Cerebellar cortex (tissue), 1 donor: Measurements from ENCODE around the gene ZBTB7C.
"Not testable (repeated sequence)": the region's sequence is repeated elsewhere in the genome, so short reads cannot be mapped to it uniquely, and the experiment has no call there.

Experiments used
- DNase-seq: peaks from one replicate; pipeline ENCODE4 v3.0.0-alpha.2; 2015; ENCODE audit warnings: low spot score

The ZBTB7C gene

GRCh38 chr18:48296581-48296980 is 112.6 kb downstream of the ZBTB7C start:
- DNase-seq = no peak

DNA sequence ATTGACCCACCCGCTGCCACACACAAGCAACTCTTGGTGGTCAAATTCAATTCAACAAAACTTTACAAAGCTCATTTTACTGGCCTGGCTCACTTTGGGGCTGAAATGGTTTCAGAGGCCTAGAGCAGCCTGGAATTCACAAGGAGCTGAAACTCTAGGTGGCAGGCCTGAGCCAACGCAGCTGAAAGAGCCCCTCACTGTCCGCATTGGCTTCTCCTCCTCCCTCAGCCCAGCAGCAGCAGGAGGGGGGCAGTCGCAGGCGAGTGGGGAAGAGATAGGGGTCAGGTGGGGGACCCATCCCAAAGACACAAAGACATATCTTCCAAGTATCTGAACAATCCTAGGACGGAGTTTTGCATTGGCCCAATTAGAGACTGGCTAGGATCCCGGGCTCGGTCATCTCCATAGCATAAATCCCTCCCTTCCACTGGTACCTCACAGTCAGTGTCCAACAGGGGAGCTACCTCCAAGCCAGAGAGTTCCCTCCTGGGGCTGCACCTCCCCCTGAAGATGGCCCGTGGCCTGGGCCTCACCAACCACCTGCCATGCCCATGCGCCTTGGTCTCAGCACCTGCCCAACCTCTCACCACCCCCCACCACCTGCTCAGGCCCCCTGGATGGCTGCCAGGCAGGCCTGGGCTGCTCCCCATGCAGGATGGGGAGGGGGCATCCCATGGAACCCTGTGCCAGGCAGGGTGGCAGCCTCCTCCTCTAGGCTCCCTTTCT is 113.4 kb downstream of the ZBTB7C start:
- DNase-seq = peak; percentile 4

GRCh38 chr18:48294899-48295585 is 114.1 kb downstream of the ZBTB7C start:
- no peak for DNase-seq

DNA sequence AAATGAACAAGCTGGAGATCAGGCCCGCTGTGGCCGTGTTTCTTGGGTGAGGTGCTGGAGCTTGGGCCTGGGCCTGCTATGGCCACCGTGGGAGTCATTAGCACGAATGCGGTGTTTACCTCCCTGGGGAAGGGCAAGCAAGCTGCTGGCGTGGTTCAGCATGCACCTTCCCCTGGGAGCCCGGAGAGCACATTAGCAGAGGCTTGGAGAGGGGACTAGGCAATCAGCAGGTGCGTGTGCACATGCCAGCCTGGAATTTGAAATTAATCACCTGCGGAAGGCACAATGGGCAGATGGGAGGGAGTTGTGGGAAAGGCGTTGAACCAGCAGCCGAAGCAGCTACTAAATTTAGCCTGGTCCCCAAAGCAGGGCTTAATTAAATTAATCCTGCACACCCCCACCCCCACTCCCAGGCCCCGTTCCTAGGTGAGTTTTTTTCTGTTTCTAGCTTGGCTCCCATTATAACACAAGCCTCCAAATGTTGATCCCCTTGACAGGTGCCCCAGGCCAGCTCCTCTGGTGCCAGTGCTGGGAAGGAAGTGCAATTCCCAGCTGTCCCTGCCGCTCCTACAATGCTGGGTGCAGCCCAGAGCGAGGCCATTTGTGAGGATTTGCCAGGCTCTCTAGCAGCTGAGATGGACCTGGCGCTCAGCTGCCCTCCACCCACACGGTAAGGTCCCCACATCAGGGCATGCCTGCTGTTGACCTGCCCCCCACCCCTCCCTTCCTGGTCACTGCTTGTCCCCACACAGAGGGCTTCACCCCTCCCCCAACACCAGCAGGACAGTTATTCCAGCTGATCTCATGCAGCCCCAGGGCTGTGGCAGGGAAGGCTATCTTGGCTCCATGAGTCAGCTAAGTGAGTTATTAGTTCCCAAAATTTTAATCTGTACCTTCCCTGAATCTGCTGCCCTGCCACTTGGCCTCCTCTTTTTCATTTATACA is 115.0 kb downstream of the ZBTB7C start:
- DNase-seq = peak; percentile 50

DNA sequence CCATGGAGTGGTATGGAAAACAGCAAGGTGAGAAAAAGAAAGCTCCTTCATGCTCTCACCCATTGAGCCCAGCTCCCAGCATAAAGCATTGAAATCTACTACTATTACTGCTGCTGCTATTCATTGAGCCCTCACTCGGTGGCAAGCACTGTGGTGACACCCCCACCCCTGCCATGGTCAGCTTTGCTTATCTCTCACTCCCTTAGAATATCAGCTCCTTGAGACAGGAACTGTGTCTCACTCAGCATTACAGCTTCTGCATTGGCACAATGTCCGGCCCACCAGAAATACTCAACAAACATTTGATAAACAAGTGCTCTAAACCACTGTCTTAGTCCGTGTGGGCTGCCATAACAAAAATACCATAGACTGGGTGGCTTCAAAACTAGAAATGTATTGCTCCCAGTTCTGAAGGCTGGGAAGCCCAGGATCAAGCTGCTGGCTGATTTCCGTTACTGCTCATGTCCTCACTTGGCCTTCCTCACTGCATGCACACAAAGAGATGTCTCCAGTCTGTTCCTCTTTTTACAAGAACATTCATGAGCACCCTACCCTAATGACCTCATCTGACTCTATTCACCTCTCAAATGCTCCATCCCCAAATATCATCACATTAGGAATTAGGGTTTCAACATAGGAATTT is 116.3 kb downstream of the ZBTB7C start:
- no peak for DNase-seq

GRCh38 chr18:48292229-48292628 is 117.0 kb downstream of the ZBTB7C start:
- no peak for DNase-seq

GRCh38 chr18:48290162-48290926 is 118.8 kb downstream of the ZBTB7C start:
- no peak for DNase-seq

DNA sequence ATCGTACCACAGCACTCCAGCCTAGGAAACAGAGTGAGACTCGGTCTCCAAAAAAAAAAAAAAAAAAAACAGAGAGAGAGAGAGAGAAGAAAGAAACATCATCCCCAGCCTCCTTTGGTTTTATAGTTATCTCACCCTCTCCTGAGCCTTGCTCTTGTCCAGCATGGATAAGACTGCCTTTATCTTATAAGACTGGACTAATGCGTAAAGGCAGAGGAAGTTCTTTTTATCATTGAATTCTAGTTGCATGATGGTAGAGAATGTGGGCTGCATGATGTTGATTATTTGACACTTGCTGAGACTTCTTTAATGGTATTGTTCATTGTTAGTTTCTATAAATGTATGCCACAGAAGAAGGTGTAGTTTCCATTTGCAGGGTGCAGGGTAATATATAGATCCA is 124.4 kb downstream of the ZBTB7C start:
- no peak for DNase-seq

DNA sequence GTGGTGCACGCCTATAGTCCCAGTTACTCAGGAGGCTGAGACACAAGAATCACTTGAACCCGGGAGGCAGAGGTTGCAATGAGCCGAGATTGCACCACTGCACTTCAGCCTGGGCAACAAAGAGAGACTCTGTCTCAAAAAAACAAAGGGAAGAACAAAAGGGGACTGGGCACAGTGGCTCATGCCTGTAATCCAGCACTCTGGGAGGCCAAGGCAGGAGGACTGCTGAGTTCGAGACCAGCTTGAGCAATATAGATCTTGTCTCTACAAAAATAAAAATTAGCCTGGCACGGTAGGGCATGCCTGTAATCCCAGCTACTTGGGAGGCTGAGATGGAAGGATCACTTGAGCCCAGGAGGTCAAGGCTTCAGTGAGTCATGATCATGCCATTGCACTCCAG is 125.2 kb downstream of the ZBTB7C start:
- not testable (repeated sequence) for DNase-seq

DNA sequence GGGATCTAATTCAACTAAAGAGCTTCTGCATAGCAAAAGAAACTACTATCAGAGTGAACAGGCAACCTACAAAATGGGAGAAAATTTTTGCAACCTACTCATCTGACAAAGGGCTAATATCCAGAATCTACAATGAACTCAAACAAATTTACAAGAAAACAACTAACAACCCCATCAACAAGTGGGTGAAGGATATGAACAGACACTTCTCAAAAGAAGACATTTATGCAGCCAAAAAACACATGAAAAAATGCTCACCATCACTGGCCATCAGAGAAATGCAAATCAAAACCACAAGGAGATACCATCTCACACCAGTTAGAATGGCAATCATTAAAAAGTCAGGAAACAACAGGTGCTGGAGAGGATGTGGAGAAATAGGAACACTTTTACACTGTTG is 127.7 kb downstream of the ZBTB7C start:
- DNase-seq = not testable (repeated sequence)

- DNase-seq = no peak
These were observed 129.9 kb downstream of the ZBTB7C start for GRCh38 chr18:48279312-48279711.

GRCh38 chr18:48278081-48278480 is 131.1 kb downstream of the ZBTB7C start:
- no peak for DNase-seq

- DNase-seq = no peak
These were observed 134.9 kb downstream of the ZBTB7C start for GRCh38 chr18:48274301-48274700.

DNA sequence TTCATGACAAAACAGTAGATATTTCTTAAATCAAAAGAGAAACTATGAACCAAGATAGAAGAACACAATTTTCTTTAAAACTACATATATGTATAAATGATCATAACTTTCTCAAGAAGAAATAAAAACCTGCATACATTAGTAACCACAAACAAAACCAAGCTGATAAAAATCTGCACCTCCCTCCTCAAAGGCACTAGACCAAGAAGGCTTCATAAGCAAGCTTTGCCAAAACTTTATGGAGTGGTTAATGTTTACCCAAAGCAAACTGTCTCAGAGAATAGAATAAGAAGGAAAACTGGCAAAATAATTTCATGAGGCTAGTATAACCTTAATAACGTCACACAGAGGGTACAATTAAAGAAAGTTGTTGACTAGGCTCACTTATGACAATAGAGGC is 138.3 kb downstream of the ZBTB7C start:
- no peak for DNase-seq

- DNase-seq = no peak
These were observed 143.9 kb downstream of the ZBTB7C start for GRCh38 chr18:48265328-48265727.

DNA sequence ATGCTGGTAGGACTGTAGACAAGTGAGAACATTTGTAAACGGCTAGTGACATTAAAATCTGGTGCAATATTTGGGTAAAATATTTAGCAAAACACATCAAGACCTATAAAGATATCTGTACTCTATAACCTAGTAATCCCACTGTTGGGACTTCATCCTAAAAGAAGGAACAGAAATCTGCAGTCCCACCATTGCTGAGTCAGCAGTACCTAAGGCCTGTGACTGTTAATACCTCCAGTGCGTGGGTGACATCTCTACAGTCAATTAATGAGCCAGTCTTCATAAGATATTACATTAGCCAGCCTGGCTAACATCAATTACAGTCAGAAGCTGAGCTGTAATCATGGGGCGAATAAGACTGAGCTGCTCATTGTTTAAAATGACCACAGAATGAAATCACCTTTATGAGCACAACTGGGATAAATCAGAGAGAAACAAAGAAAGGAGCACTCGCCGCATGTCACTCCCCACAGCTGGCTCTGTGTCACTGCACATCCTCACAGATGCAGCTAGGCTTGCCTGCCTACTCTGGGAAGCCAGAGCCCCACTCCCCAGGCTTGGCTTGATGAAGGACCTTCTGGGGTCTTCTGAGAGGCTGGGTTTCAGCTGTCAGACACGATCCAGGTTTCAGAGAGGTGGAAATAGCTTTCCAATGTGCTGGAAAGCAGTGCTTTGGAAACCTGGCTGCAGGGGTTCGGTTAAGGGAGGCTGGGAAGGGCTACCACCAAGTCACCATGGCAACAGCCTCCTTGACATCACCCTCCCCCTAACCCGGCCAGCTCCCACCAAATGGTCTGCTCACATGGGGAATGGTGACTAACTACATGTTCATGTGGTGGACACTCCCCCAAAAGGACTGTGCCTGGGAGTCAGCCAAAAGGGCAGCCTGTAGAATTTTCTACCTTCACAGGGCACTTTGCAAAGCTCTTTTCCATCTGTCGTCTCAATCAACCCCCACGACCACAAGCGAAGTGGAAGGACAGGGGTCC is 145.0 kb downstream of the ZBTB7C start:
- DNase-seq = no peak

- no peak for DNase-seq
These were observed 145.9 kb downstream of the ZBTB7C start for GRCh38 chr18:48263192-48263853.

DNA sequence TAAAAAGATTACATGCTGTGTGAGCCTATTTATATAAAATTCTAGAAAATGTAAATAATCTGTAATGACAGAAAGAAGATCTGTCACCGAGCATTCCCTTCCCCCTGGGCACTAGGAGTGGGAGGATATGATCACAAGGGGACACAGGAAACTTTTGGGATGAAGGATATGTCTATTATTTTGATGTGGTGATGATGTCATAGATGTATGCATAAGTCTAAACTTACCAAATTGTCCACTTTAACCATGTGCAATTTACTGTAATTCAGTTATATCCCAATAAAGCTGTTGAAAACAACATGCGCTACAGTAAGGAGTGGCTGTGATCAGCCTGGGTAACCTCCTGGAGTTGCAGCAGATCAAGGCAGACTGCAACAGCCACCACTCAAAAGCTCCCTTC is 148.9 kb downstream of the ZBTB7C start:
- DNase-seq = no peak

GRCh38 chr18:48256848-48257247 is 152.3 kb downstream of the ZBTB7C start:
- no peak for DNase-seq
